Fibroblast of skin of abdomen (primary cell): Measurements from ENCODE around the gene UBE2I.
"Not testable (repeated sequence)": the region's sequence is repeated elsewhere in the genome, so short reads cannot be mapped to it uniquely, and the experiment has no call there.

Source experiments
- DNase-seq: peaks from one replicate; pipeline ENCODE4 v3.0.0-alpha.2; 2013

The UBE2I gene

GRCh38 chr16:1293921-1294656 is 15.3 kb upstream of the UBE2I start:
- no peak for DNase-seq

- no peak for DNase-seq
These were observed 14.0 kb upstream of the UBE2I start for GRCh38 chr16:1295465-1295864.

- not testable (repeated sequence) for DNase-seq
These were observed 12.8 kb upstream of the UBE2I start for GRCh38 chr16:1296688-1297017.

- DNase-seq = no peak
These were observed 12.3 kb upstream of the UBE2I start for GRCh38 chr16:1297018-1297696.

- DNase-seq = no peak
These were observed 11.0 kb upstream of the UBE2I start for GRCh38 chr16:1298406-1298805.

GRCh38 chr16:1299012-1299867 is 10.2 kb upstream of the UBE2I start:
- no peak for DNase-seq

GRCh38 chr16:1299868-1300203 is 9.6 kb upstream of the UBE2I start:
- DNase-seq = no peak

- DNase-seq = peak; percentile 23
These were observed 8.6 kb upstream of the UBE2I start for GRCh38 chr16:1300664-1301476.

GRCh38 chr16:1301562-1301961 is 7.9 kb upstream of the UBE2I start:
- DNase-seq = no peak

GRCh38 chr16:1305823-1306222 is 3.6 kb upstream of the UBE2I start:
- DNase-seq = no peak

- no peak for DNase-seq
These were observed 3.1 kb upstream of the UBE2I start for GRCh38 chr16:1306334-1306733.

- no peak for DNase-seq
These were observed 1.1 kb upstream of the UBE2I start for GRCh38 chr16:1308036-1308976.

- DNase-seq = peak; percentile 25
These were observed 724 bp downstream of the UBE2I start for GRCh38 chr16:1309888-1310831.

GRCh38 chr16:1310832-1311200 is 1.4 kb downstream of the UBE2I start:
- no peak for DNase-seq

- DNase-seq = no peak
These were observed 1.8 kb downstream of the UBE2I start for GRCh38 chr16:1311212-1311737.

- no peak for DNase-seq
These were observed 2.5 kb downstream of the UBE2I start for GRCh38 chr16:1311738-1312466.

GRCh38 chr16:1312467-1312816 is 3.0 kb downstream of the UBE2I start:
- no peak for DNase-seq

- no peak for DNase-seq
These were observed 3.5 kb downstream of the UBE2I start for GRCh38 chr16:1312903-1313302.

- no peak for DNase-seq
These were observed 4.4 kb downstream of the UBE2I start for GRCh38 chr16:1313721-1314369.
